Posterior cingulate gyrus (tissue), 11 donors: ENCODE data around the gene SCGB1D1.

ENCODE experiments used
- DNase-seq, 10 donors: peaks; one replicate each; pipeline versions ENCODE4 v3.0.0 to v3.0.0-alpha.2; 2020 to 2021; ENCODE audit warnings: mixed read lengths in 3 of 10
- intact Hi-C: fragments of 100-400 bp; cut with DNase I; formaldehyde crosslinking; loops from one replicate; pipeline ENCODE4 v1.15.1; 2023

SCGB1D1 gene

DNA sequence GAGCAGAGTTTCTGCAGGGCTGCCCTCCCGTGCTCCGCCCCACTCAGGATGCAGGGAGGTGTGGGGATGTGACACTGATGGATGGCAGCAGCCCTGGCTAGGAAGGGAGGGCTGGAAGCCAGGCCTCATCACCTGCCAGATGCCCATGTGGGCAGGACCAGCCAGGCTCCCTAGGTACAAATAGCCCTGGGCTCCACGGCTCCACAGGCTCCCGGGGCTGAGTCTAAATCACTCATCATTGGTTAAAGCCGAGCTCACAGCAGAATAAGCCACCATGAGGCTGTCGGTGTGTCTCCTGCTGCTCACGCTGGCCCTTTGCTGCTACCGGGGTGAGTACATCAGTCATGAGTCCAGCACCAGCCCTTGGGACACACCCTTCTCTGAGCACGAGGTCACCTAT lies at the start of gene SCGB1D1:
Gene SCGB1D1, plus strand, starts transcription at position 206 of the 400 bp plus-strand sequence. Its CDS starts 69 bp downstream, at position 275.
- intact Hi-C loops: no loop called here
- peak in 1 of 10 donors; percentile 46 for DNase-seq

DNA sequence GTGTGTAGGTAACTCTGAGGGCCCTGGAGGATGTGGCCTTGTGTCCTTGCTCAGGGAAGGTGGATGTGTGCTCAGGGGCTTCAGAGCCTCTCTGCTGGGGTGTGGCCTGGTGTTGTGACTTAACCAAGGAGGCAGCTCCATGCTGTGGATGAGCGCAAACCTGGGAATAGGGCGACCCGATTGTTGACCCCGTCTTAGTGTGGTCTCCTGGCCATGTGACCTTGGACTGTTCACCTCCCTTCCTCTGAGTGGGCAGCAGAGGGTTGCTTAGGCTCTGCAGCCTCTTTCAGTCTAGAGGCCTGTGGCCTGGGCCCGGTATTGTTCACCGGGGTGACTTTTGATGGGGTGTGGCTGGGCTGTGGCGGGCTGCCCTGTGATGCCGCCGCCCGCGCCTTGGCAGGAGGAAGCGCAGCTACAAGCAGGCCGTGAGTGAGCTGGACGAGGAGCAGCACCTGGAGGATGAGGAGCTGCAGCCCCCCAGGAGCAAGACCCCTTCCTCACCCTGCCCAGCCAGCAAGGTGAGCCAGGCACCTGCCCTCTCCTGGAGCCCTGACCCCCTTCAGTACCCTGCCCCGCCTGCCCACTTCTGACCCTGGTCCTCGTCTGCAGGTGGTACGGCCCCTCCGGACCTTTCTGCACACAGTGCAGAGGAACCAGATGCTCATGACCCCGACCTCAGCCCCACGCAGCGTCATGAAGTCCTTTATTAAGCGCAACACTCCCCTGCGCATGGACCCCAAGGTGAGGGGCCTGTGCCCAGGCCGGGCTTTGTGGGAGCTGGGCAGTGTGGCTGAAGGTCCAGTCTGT lies 49.5 kb upstream of the SCGB1D1 start:
- peak in 3 of 10 donors; percentile 11 to 74 (median 59) for DNase-seq
- intact Hi-C loops: no loop called here

GRCh38 chr11:62141111-62142042 lies 48.6 kb upstream of the SCGB1D1 start:
- intact Hi-C loops: no loop called here
- peak in 3 of 10 donors; percentile 8 to 79 (median 17) for DNase-seq

- DNase-seq: peak in 4 of 10 donors; percentile 6 to 73 (median 64)
- intact Hi-C loops: no loop called here
These were observed 48.0 kb upstream of the SCGB1D1 start for GRCh38 chr11:62142043-62142375.

GRCh38 chr11:62142921-62143320 lies 47.1 kb upstream of the SCGB1D1 start:
- peak in 4 of 10 donors; percentile 15 to 75 (median 50) for DNase-seq
- intact Hi-C loops: no loop called here

DNA sequence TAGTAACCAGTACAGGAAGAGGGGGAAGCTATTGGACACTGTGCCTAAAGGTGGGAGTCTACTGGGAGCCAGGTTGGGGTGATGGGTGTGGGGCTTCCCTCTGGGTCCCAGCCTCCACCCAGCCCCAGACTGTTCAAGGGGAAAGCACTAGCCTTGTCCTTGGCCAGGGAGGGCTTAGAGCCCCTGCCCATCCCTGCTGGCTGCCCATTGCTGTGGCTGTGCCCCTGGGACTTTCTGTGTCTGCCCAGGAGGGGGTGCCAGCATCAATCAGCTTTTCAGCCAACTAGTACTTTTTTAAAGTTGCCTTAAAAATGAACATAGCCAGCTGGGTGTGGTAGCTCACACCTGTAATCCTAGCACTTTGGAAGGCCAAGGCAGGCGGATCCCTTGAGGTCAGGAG lies 46.3 kb upstream of the SCGB1D1 start:
- peak in 2 of 10 donors; percentile 11 to 21 for DNase-seq
- intact Hi-C loops: no loop called here

- intact Hi-C loops: no loop called here
- peak in 9 of 10 donors; percentile 14 to 93 (median 59) for DNase-seq
These were observed 45.3 kb upstream of the SCGB1D1 start for GRCh38 chr11:62144641-62145255.

DNA sequence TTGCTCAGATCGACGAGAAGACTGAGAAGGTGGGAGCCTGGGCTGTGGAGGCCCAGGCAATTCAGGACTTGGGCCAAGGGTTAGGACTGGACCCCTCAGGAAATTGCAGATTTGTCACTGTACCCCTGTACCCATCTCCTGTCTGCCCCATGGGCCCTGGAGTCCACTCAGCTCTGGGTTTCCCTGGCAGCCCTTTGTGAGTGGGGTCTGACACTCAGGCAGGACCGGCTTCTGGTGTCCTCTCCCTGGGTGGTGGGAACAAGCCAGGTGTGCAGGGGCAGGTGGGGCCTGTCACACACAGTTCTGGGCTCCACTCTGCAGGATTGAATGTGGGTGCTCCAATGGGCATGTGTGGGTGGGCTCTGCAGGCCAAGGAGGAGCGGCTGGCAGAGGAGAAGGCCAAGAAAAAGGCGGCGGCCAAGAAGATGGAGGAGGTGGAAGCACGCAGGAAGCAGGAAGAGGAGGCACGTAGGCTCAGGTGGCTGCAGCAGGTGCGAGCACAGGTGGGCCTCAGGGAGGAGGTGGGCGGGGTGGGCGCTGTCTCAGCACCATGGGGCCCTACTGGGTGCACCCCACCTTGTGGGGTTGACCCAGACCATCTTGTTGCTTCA lies 44.6 kb upstream of the SCGB1D1 start:
- DNase-seq: peak in 4 of 10 donors; percentile 7 to 81 (median 40)
- intact Hi-C loops: no loop called here

DNA sequence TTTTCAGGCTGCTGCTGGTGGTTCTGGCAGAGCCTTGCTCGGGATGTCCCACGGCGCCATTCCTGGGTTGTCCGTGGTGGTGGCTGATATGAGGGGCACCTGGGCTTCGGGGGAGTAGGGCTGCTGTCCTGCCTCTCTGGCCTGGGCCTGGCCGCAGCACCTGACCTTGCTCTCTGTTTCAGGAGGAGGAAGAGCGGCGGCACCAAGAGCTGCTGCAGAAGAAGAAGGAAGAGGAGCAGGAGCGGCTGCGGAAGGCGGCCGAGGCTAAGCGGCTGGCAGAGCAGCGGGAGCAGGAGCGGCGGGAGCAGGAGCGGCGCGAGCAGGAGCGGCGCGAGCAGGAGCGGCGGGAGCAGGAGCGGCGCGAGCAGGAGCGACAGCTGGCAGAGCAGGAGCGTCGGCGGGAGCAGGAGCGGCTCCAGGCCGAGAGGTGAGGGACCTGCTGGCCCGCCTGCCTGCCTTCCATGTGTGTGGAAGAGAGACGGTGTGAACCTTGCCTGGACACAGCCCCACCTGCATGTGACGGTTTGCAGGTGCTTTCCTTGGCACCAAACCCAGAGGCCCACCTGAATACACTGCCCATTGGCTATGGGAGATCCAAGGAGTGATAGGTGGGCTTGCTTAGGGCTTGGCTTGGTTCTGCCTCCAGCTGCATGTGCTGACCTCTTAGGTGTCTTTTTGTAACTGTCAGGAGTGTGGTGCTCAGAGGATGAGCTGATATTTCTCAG lies 43.4 kb upstream of the SCGB1D1 start:
- peak in 4 of 10 donors; percentile 3 to 77 (median 64) for DNase-seq
- intact Hi-C loops: no loop called here

GRCh38 chr11:62147545-62147944 lies 42.5 kb upstream of the SCGB1D1 start:
- DNase-seq: peak in 3 of 10 donors; percentile 4 to 45 (median 44)

GRCh38 chr11:62148271-62148980 lies 41.6 kb upstream of the SCGB1D1 start:
- intact Hi-C loops: no loop called here
- DNase-seq: peak in 3 of 10 donors; percentile 8 to 69 (median 14)

More at GRCh38 chr11:62147545-62147944, 42.5 kb upstream of the SCGB1D1 start:
- intact Hi-C loops: no loop called here

GRCh38 chr11:62149986-62150886 lies 39.8 kb upstream of the SCGB1D1 start:
- DNase-seq: peak in 2 of 10 donors; percentile 52 to 55
- intact Hi-C loops: no loop called here

DNA sequence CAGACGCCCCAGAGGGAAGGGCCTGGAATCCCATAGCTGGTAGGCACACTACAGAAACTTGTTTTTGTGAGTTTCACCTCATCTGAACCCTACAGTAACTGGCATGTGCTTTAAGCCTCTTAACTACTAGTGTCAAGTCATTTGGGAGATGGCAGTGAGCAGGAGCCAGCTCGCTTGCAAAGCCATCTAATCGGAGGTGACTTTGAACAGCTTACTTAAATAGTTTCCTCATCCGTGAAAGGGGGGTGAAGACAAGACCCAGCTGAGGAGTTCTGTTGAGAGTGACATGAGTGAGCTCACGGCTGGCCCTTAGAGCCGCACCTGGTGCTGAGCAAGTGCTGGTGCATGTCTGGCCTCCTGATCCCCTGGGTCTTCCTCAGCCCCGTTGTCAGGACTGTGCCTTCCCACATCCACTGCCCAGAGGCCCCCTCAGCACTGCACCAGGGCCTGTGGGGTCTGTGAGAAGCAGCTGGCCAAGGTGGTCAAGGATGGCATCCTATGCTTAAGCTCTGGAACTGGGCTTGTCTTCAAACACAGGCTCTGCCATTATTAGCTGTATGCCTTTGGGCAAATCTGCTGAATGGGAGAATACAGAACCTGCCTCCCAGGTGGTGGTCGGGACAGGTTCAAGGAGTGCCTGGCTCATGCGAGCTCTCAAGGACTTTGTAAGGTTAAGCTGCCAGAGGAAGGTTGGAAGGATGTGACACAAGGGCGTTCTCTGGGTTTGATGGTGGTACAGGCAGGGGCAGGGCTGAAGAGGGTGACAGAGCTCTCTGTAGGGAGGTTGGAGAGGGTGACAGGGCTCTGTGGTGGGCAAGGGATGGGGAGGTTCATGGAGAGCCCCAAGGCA lies 38.9 kb upstream of the SCGB1D1 start:
- DNase-seq: peak in 3 of 10 donors; percentile 11 to 45 (median 24)
- intact Hi-C loops: no loop called here

DNA sequence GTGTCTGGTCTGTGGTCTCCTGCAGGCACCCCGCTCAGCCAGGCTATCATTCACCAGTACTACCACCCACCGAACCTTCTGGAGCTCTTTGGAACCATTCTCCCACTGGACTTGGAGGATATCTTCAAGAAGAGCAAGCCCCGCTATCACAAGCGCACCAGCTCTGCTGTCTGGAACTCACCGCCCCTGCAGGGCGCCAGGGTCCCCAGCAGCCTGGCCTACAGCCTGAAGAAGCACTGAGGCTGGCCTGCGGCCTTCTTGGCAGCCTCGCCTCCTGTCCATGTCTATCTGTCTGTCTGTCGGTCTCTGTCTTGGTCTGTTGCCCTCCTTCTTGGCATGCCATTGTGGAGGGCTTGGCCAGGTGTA lies 38.3 kb upstream of the SCGB1D1 start:
- DNase-seq: peak in 2 of 10 donors; percentile 33 to 65
- intact Hi-C loops: no loop called here

GRCh38 chr11:62152245-62153086 lies 37.5 kb upstream of the SCGB1D1 start:
- intact Hi-C loops: no loop called here
- DNase-seq: peak in 1 of 10 donors; percentile 44

GRCh38 chr11:62153087-62153395 lies 37.0 kb upstream of the SCGB1D1 start:
- no peak for DNase-seq
- intact Hi-C loops: no loop called here
